Hematopoietic multipotent progenitor cell (in vitro differentiated cells): Measurements from ENCODE around the gene CBLC. TPM values are rescaled to one million over a fixed set of nuclear protein-coding genes. Genes with fewer than 3 reads are reported as not detected.
"Not testable (repeated sequence)": the region's sequence is repeated elsewhere in the genome, so short reads cannot be mapped to it uniquely, and the experiment has no call there.

Experiments used
- DNase-seq, 3 donors: peaks; one replicate each; pipeline ENCODE4 v3.0.0-alpha.2; 2011 to 2015; ENCODE audit warnings: low read depth in 2 of 3, low spot score in 2 of 3
- total RNA-seq: library from RNA; depleted of rRNA; stranded (reverse); fragments of >200 nt; gene quantifications from one replicate; pipeline ENCODE4 v1.2.3, GENCODE V29; 2012

Gene CBLC
- total RNA-seq, 1 donor: 0.54 TPM

DNA sequence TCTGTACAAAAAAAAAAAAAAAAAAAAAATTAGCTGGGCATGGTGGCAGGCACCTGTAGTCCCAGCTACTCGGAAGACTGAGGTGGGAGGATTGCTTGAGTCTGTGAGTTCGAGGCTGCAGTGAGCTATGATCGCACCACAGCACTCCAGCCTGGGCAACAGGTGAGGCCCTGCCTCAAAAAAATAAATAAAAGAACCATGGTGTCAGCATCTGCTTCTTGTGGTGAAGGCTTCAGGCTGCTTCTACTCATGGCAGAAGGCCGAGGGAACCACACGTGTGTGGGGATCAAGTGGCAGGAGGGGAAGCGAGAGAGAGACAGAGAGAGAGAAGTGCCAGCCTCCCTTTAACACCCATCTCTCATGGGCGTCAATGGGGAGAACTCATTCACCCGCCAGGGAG, 15.7 kb upstream of the CBLC start:
- DNase-seq: no peak

DNA sequence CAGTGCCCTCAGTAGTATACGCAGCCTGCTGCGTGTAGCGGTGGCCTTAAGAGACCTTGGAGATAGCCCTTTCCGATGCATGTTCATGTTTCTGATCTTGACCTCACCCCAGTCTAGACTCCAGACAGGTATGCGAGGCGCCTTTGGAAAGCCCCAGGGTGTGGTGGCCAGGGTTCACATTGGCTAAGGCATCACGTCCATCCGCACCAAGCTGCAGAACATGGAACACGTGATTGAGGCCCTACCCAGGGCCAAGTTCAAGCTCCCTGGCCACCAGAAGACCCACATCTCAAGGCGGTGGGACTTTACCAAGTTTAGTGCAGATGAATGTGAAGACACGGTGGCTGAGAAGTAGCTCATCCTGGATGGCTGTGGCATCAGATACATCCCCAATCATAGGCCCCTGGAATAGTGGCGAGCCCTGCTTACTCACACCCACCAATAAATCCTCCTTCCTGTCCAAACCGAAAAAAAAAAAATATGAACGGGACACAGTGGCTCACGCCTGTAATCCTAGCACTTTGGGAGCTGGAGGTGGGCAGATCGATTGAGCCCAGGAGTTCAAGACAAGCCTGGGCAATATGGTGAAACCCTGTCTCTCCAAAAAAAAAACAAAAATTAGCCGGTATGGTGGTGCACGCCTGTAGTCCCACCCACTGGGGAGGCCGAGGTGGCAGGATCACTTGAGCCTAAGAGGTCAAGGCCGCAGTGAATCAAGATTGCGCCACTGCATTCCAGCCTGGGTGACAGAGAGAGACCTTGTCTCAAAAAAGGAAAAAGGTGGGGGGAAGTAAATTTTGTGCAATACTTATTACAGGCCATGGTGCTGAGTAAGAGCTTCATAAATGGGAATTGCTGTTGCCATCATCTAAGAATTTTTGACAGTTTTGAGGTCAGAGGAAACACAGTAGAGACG, 12.4 kb upstream of the CBLC start:
- DNase-seq: no peak

GRCh38 chr19:44765949-44766335, 11.7 kb upstream of the CBLC start:
- no peak for DNase-seq

GRCh38 chr19:44767295-44768180, 10.2 kb upstream of the CBLC start:
- no peak for DNase-seq

DNA sequence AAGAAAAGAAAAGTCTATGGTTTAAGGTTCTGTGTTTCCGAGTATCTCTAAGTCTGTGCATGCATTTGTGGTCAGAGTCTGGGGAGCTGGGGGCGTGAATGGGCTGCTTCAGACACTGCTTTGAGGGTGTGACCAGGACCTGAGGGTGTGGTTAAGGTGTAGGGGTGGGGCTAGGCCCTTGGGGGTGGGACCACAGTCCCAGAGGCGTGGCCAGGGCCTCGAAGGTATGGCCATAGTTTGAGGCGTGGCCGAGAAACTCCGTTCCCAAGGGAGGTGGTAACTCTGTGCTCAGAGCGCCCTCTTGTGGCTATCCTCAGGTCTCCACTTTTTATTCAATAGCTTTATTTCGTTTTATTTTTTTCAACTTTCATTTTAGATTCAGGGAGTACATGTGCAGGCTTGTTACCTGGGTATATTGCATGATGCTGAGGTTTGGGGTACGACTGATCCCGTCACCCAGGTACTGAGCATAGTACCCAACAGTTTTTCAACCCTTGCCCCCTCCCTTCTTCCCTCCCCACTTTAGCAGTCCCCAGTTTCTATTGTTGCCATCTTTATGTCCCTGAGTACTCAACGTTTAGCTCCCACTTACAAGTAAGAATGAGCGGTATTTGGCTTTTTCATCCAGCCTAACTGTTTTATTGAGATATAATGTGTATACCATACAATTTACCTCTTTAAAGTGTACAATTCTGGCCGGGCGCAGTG, 7.0 kb upstream of the CBLC start:
- peak; percentile 91 to 99 (median 98) for DNase-seq

- not testable (repeated sequence) for DNase-seq
Observed at GRCh38 chr19:44772144-44772543, 5.5 kb upstream of the CBLC start.

DNA sequence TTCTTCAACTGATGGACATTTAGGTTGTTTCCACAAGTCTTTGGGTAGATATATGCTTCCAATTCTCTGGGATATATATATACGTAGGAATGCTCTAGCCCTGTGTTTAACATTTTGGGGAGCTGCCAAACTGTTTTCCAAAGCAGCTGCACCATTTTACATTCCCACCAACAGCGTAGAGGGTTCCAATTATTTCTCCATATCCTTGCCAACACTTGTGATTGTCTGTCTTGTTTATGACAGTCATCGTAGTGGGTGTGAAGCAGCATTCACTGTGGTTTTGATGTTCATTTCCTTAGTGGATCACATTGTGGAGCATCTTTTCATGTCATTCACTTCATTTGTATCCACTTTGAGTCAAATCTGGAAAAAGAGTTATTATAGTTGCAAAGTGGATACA, 4.7 kb upstream of the CBLC start:
- DNase-seq: no peak

- no peak for DNase-seq
Observed at GRCh38 chr19:44775676-44776240, 1.9 kb upstream of the CBLC start.

GRCh38 chr19:44776402-44777096, 1.1 kb upstream of the CBLC start:
- DNase-seq: no peak

- no peak for DNase-seq
Observed at GRCh38 chr19:44779150-44779549, 1.5 kb downstream of the CBLC start.

- DNase-seq: not testable (repeated sequence)
Observed at GRCh38 chr19:44781694-44782093, 4.0 kb downstream of the CBLC start.

DNA sequence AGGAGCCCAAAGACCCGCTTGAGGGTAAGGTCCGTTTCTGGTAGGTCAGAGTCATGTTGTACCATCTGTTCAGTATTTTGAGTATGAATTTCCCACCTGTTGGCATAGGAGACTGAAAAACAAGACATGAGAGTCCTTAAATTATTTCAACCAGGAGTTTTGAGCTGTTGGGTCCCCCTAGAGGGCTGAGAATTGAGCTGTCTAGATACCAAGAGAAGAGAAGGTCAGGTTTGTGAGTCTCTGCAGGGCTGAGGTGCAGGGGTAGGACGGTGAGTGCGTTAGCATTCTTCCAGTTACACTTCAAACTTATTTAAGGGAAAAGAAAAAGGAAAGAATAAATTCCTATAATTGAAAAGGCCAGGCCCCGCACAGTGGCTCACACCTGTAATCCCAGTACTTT, 5.0 kb downstream of the CBLC start:
- no peak for DNase-seq

DNA sequence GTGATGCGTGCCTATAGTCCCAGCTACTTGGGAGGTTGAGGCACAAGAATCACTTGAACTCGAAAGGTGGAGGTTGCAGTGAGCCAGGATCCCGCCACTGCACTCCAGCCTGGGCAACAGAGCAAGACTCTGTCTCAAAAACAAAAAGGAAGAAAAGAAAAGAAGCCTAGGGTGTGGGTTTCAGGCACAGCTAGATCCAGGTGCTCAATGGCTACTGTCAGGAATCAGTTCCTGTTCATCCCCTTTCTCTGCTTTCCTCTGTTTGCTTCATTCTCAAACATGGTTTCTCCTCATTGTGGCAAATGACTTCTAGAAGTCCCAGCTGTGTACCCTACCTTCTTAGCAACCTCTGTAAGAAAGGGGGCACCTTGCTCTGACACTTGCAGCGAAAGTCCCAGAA, 5.9 kb downstream of the CBLC start:
- no peak for DNase-seq

GRCh38 chr19:44785271-44785670, 7.6 kb downstream of the CBLC start:
- DNase-seq: no peak

DNA sequence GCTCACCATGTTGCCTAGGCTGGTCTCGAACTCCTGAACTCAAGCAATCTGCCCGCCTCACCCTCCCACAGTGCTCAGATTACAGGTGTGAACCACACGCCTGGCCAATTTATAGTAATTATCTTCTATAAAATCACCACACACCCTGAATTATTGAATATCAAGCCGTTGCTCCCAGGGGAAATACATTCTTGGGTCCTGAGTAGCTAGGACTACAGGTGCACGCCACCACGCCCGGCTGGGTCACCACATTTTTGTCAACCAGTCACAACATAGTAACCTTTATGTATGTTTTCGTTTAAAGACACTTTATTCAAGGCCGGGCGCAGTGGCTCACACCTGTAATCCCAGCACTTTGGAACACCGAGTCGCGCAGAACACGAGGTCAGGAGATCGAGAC, 8.3 kb downstream of the CBLC start:
- DNase-seq: no peak

- no peak for DNase-seq
Observed at GRCh38 chr19:44788971-44789370, 11.3 kb downstream of the CBLC start.

DNA sequence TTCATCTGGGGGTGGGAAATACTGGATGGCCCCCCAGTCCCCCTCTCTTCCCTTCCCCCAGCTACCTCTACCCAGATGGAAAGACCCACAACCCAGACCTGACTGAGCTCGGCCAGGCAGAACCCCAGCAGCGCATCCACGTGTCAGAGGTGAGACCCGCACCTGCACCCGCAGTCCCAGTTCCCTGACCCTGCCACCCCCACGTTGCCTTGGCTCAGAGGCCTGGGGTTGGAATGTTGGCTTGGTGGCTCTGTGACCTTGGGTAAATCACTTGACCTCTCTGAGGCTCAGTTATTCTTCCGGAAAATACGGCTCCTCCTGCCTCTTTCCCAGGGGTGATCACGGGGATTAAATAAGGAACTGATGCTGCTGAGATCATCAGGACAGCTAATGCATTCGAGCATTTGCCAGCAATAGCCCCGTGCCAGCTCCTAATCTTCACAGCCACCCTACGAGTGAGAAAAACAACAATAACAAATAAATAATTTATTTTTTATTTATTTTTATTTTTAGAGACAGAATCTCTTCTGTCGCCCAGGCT, 12.3 kb downstream of the CBLC start:
- no peak for DNase-seq

DNA sequence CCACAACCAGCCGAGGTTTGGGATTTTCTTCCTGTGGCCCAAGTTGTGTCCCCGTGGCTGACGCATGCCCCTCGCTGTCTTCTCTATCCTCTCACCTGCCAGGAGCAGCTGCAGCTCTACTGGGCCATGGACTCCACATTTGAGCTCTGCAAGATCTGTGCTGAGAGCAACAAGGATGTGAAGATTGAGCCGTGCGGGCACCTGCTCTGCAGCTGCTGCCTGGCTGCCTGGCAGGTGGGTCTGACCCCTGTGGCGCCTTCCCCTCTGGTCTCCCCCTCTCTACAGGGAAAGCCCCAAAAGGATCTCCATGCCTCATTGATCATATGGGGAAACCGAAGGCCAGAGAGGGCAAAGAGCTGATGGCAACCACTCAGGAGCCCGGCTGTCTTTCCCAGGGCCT, 14.6 kb downstream of the CBLC start:
- no peak for DNase-seq

DNA sequence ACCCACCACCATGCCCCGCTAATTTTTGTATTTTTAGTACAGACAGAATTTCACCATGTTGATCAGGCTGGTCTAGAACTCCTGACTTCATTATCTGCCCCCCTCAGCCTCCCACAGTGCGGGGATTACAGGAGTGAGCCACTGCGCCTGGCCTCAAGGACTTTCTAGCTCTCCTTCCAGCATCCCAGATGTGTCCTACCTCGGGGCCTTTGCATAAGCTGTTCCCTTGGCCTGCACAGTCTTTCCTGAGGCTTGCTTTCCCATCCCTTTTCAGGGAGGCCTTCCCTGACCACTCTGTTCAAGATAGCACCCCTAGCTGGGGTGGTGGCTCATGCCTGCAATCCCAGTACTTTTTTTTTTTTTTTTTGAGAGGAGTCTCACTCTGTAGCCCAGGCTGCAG, 16.9 kb downstream of the CBLC start:
- no peak for DNase-seq
